Measurements from ENCODE around the gene FLNB.

FLNB gene

DNA sequence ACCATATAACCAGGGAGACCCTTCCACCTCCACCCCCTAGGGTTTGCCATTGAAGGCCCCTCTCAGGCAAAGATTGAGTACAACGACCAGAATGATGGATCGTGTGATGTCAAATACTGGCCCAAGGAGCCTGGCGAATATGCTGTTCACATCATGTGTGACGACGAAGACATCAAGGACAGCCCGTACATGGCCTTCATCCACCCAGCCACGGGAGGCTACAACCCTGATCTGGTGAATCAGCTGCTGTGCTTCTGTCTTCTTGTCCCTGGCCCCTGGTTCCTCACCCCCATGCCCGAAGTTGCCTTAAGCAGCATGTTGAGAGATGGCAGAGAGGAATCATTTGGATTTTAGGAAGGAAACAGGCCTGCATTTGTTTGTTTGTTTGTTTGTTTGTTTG, 98.4 kb downstream of the FLNB start:
- Histone ChIP-seq H3K36me3 (replicated peaks) (peaks cover 63% of the 10 kb centered on the region), H3K4me1 (no peaks in the 10 kb centered on the region), H3K4me3 (no peak overlapping the region), H3K27me3 (ENCODE audit: low read depth) (no peaks in the 10 kb centered on the region), H3K9me3 (no peaks in the 10 kb centered on the region)
- no peak for DNase-seq (ENCODE audit: low spot score in 2 of 2)
- in situ Hi-C loops (cut with MboI; ENCODE audit: low sequenced_read_pairs) = no loop called here

DNA sequence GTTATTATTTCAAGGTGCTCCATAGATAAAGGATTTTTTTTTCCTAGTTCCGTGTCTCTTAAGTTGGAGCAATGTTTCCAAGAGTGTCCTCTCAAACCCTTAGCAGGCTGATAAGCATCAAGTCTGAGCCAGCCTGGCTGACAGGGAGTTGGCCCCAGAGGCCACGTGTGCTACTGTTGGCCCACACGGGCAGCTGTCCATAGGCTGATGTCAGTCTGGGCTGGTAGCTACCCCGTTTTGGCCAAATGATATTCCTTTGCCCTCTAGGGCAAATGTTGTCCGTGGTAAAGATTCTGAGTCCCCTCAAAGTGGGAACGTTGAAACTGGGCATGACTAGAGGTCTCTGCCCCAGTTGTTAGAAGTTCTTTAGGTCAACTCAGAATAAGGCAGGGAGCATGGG, 99.4 kb downstream of the FLNB start:
- H3K36me3 ChIP-seq (replicated peaks) = peaks cover 65% of the 10 kb centered on the region
- H3K27me3 ChIP-seq (ENCODE audit: low read depth) = no peaks in the 10 kb centered on the region
- H3K9me3 ChIP-seq = no peaks in the 10 kb centered on the region
- no peaks in the 10 kb centered on the region for H3K4me1 ChIP-seq
- in situ Hi-C loops (cut with MboI; ENCODE audit: low sequenced_read_pairs) = no loop called here
- H3K4me3 ChIP-seq = no peak overlapping the region
- DNase-seq (ENCODE audit: low spot score in 2 of 2) = no peak

DNA sequence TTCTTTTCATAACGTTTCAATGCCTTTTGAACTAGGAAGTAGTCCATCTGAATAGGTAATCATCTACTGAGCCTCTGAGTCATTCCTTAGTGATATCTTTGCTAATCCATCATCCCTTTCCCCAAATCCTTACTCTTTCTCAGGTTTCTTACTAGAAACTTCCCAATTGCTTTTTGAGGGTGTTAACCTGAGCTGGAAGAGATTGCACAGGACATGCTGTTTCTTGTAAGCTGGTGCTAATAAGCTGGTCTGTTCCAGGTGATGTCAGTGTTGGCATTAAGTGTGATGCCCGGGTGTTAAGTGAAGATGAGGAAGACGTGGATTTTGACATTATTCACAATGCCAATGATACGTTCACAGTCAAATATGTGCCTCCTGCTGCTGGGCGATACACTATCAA, 101.5 kb downstream of the FLNB start:
- H3K36me3 ChIP-seq (replicated peaks) = peaks cover 64% of the 10 kb centered on the region

DNA sequence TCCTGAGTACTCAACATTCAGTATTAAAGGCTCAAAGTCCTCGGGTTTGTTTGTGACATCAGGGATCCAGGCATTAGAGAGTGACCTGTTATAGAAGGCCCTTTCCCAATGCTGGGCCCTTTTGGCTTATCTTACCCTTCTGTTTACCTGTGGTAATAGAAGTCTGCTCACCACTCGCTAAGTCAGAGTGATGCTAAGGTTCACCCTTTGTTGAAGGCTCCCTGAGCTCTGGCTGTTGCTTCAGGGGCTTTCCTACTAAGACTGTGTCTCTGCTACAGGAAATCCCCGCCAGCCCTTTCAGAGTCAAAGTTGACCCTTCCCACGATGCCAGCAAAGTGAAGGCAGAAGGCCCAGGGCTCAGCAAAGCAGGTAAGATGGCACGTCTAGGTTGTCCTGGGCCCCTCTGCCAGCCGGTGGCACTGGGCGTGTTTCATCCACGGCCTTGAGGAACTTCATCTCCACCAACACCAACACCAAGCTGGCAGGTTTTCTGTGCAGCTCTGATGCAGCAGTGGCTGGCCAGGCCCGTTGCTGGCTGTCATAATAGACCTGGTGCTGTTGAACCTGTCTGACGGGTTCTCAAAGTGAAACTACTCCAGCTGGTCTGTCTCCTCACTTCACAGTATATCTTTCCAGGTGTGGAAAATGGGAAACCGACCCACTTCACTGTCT, 103.4 kb downstream of the FLNB start:
- Histone ChIP-seq H3K4me3 (no peak overlapping the region), H3K9me3 (no peaks in the 10 kb centered on the region), H3K36me3 (replicated peaks) (peaks cover 49% of the 10 kb centered on the region), H3K27me3 (ENCODE audit: low read depth) (no peaks in the 10 kb centered on the region), H3K4me1 (no peaks in the 10 kb centered on the region)
- no peak for DNase-seq (ENCODE audit: low spot score in 2 of 2)
- in situ Hi-C loops (cut with MboI; ENCODE audit: low sequenced_read_pairs) = no loop called here

More for the DNA sequence above, 101.5 kb downstream of the FLNB start:
- Histone ChIP-seq H3K4me3 (no peak overlapping the region), H3K4me1 (no peaks in the 10 kb centered on the region), H3K27me3 (ENCODE audit: low read depth) (no peaks in the 10 kb centered on the region), H3K9me3 (no peaks in the 10 kb centered on the region)
- in situ Hi-C loops (cut with MboI; ENCODE audit: low sequenced_read_pairs) = no loop called here
- no peak for DNase-seq (ENCODE audit: low spot score in 2 of 2)

DNA sequence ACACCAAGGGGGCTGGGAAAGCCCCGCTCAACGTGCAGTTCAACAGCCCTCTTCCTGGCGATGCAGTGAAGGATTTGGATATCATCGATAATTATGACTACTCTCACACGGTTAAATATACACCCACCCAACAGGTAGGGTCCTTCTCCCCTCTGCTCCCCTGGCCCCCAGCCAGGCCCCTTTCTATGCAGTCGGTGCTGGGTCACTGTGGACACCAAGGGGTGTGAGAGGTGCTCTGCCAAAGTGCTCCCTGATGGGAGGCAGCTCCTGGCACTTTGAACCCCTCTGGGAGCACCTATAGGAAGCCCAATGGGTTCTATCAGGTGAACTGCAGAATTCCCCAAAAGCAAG, 103.9 kb downstream of the FLNB start:
- Histone ChIP-seq H3K4me3 (no peak overlapping the region), H3K27me3 (ENCODE audit: low read depth) (no peaks in the 10 kb centered on the region), H3K4me1 (peaks cover 3% of the 10 kb centered on the region; the same call in 1 of the 2 replicates), H3K9me3 (no peaks in the 10 kb centered on the region), H3K36me3 (replicated peaks) (peaks cover 44% of the 10 kb centered on the region)
- DNase-seq (ENCODE audit: low spot score in 2 of 2) = no peak
- in situ Hi-C loops (cut with MboI; ENCODE audit: low sequenced_read_pairs) = no loop called here

DNA sequence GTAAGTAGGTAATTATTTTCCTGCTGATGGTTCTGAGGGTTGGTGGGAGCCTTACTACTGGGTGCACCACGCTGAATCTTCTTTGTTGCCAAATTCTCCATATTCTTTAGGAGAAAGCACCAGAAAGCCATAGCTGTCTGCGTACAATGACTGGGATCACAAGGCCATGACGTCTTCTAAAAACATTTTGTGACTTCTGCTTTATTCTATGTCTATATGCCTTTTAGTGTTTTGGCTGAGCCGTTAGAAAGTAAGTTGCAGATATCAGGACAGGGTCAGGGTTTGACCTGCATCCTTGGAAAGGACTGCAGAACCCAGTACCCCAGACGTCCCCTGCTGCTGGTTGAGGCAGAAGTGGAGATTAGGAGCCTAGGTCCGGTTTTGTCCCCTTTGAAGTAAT, 107.0 kb downstream of the FLNB start:
- Histone ChIP-seq H3K4me3 (no peak overlapping the region), H3K36me3 (replicated peaks) (peaks cover 41% of the 10 kb centered on the region), H3K27me3 (ENCODE audit: low read depth) (no peaks in the 10 kb centered on the region), H3K4me1 (peaks cover 9% of the 10 kb centered on the region), H3K9me3 (no peaks in the 10 kb centered on the region)
- DNase-seq (ENCODE audit: low spot score in 2 of 2) = no peak
- in situ Hi-C loops (cut with MboI; ENCODE audit: low sequenced_read_pairs) = no loop called here

DNA sequence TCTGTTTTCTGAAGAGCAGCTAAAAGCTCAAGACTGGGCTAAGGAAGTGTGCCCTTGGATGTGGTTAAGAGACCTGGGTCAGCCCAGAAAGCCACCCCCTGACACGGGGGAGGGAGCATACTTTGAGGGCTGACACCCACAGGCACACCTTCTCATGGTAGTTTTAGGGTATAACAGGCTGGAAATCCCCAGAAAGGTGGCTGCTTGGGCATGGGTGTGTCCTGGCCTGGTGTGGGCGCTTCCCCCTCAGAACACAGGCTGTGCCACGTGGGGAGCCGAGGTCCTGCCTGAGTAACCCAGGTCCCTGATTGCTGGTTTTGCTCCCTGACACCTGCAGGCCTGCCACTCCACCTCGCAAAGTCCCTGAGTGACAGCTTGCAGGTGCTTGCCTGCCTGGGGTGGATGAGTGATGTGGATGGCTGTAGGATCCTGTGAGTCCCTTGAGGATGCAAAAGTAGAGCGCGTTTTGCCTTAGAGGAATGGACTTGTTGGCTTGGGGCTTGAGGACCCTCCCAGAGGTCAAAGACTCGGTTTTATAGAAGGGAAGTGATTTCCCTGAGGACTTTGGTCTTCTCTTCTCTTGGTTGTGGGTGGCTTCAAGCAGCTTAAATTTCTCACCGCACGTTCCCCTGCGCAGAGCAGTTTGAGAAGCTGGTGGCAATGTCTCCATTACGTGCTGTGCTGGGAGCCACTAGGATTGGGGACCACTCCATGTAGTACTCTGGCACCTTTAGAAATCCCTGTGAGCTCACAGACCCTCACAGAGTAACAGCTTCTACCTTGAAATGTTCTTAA, 108.1 kb downstream of the FLNB start:
- Histone ChIP-seq H3K4me3 (no peak overlapping the region), H3K27me3 (ENCODE audit: low read depth) (no peaks in the 10 kb centered on the region), H3K36me3 (replicated peaks) (peaks cover 46% of the 10 kb centered on the region), H3K4me1 (peaks cover 9% of the 10 kb centered on the region), H3K9me3 (no peaks in the 10 kb centered on the region)
- no peak for DNase-seq (ENCODE audit: low spot score in 2 of 2)
- in situ Hi-C loops (cut with MboI; ENCODE audit: low sequenced_read_pairs) = no loop called here

DNA sequence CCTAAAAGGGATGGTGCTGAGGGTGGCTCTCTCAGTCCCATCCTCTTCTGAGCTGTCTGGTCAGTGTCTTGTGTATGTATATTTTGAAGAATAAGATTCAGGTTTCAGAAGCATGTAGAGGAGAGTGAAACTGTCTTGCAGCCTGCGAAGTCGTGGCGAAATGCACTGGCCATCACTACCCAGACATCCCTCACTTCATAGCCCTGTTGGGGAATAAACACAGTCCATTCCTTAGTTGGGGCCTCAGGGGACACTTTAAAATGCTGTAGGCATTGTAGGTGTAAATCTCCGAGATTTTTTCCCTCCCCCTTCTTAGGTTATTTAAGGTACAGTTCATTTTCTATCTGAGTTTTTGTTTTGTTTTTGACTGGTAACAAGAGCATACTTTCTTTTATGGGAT, 108.8 kb downstream of the FLNB start:
- peaks cover 9% of the 10 kb centered on the region for H3K4me1 ChIP-seq
- H3K27me3 ChIP-seq (ENCODE audit: low read depth) = no peaks in the 10 kb centered on the region
- DNase-seq (ENCODE audit: low spot score in 2 of 2) = no peak
- H3K9me3 ChIP-seq = no peaks in the 10 kb centered on the region
- peaks cover 44% of the 10 kb centered on the region for H3K36me3 ChIP-seq (replicated peaks)
- no peak overlapping the region for H3K4me3 ChIP-seq
- in situ Hi-C loops (cut with MboI; ENCODE audit: low sequenced_read_pairs) = no loop called here

DNA sequence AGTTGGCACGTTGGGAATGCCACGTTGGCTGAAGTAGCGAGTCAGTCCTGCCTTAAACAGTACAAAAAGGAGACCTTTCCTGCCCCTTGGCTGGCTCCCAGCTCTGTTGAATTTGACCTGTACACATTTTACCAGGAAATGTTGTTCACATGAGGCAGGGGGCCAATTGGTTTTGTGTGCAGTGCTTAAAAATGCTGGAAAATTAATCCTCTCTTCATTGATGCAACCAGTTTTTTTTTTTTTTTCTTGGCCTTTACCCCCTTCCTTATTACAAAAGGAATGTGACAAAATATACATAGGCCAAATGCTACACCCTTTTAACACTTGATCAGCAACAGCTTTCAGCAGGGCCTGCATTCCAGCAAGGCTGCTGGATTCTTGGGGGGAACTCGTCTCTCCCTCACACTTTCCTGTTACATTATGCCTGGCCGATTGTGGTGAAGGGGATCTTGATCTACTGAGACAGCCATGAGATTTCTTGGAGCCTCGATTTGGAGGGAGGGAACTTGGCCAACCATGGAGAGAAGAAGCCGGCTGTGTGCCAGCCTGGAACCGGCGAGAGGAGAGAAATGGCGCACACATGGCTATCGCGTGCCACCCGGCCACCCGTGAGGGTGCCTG, 109.4 kb downstream of the FLNB start:
- Histone ChIP-seq H3K27me3 (ENCODE audit: low read depth) (no peaks in the 10 kb centered on the region), H3K4me3 (no peak overlapping the region), H3K9me3 (no peaks in the 10 kb centered on the region), H3K4me1 (peaks cover 9% of the 10 kb centered on the region), H3K36me3 (replicated peaks) (peaks cover 39% of the 10 kb centered on the region)
- in situ Hi-C loops (cut with MboI; ENCODE audit: low sequenced_read_pairs) = no loop called here
- DNase-seq (ENCODE audit: low spot score in 2 of 2) = peak in 1 of 2 experiments; percentile 16

DNA sequence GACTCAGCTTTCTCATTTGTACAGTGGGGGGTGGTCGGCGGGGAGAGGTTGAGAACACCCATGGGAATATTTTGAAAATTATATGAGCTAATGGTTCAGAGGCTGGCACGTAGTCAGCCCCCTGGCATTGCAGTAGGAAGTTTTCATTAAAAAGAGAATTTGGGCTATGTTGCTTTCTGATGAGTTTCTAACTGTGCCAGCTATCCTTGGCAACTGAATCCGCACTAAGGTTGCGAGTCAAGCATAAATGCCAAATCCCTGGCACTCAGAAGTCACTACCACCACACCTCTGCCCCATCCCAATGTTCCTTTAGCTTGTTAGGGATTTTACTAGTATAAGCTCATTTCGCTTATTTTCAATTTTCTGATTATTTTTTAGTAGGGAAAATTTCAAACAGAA, 111.0 kb downstream of the FLNB start:
- DNase-seq (ENCODE audit: low spot score in 2 of 2) = no peak
- Histone ChIP-seq H3K4me3 (no peak overlapping the region), H3K27me3 (ENCODE audit: low read depth) (no peaks in the 10 kb centered on the region), H3K4me1 (peaks cover 9% of the 10 kb centered on the region), H3K9me3 (no peaks in the 10 kb centered on the region), H3K36me3 (replicated peaks) (peaks cover 37% of the 10 kb centered on the region)
- in situ Hi-C loops (cut with MboI; ENCODE audit: low sequenced_read_pairs) = no loop called here

DNA sequence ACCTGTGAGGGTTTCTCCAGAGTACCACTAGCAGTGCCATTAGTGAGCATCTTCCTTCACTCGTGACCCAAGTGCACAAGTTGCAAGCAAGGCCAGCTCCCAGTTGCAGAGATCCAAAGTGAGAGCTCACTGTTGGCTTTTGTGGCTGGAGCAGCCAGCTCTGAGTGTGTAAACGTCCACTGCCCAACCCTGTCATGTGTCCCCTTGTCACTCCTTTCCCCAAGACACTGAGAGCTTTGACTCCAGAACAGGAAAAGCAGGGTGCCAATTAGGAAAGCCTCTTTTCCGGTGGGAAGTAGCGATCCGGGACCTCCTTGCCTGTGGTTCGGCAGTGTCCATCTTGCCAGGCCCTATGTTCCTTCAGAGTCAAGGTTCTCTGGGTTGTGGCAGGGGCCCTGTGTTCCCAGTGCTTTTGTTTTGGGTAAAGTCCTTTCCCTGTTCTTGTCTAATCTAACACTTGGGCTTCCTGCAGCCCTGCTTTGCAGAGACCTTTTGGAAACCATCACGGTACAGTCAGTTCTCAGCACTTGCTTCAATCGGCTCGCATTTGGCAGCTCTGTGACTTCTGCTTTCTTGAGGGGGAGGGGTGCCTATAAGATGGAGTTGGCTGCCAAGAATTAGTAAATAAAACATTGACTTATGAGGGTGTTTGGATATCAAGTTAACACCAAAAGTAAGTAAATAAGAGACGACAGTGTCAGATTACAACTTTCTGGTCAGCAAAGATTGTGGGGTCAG, 112.0 kb downstream of the FLNB start:
- Histone ChIP-seq H3K9me3 (no peaks in the 10 kb centered on the region), H3K4me1 (peaks cover 9% of the 10 kb centered on the region), H3K27me3 (ENCODE audit: low read depth) (no peaks in the 10 kb centered on the region), H3K36me3 (replicated peaks) (peaks cover 47% of the 10 kb centered on the region), H3K4me3 (no peak overlapping the region)
- no peak for DNase-seq (ENCODE audit: low spot score in 2 of 2)
- in situ Hi-C loops (cut with MboI; ENCODE audit: low sequenced_read_pairs) = no loop called here

DNA sequence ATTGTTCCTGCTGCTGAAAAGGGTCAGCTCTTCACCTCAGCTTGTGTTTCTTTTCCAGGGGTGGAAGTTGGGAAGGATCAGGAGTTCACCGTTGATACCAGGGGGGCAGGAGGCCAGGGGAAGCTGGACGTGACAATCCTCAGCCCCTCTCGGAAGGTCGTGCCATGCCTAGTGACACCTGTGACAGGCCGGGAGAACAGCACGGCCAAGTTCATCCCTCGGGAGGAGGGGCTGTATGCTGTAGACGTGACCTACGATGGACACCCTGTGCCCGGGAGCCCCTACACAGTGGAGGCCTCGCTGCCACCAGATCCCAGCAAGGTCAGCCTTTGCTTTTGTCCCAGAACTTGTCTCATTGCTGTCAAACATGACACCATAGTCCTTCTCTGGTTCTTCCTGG, 113.0 kb downstream of the FLNB start:
- no peaks in the 10 kb centered on the region for H3K9me3 ChIP-seq
- peaks cover 56% of the 10 kb centered on the region for H3K36me3 ChIP-seq (replicated peaks)
- no peak overlapping the region for H3K4me3 ChIP-seq
- DNase-seq (ENCODE audit: low spot score in 2 of 2) = no peak
- H3K4me1 ChIP-seq = peaks cover 9% of the 10 kb centered on the region
- in situ Hi-C loops (cut with MboI; ENCODE audit: low sequenced_read_pairs) = no loop called here
- no peaks in the 10 kb centered on the region for H3K27me3 ChIP-seq (ENCODE audit: low read depth)

DNA sequence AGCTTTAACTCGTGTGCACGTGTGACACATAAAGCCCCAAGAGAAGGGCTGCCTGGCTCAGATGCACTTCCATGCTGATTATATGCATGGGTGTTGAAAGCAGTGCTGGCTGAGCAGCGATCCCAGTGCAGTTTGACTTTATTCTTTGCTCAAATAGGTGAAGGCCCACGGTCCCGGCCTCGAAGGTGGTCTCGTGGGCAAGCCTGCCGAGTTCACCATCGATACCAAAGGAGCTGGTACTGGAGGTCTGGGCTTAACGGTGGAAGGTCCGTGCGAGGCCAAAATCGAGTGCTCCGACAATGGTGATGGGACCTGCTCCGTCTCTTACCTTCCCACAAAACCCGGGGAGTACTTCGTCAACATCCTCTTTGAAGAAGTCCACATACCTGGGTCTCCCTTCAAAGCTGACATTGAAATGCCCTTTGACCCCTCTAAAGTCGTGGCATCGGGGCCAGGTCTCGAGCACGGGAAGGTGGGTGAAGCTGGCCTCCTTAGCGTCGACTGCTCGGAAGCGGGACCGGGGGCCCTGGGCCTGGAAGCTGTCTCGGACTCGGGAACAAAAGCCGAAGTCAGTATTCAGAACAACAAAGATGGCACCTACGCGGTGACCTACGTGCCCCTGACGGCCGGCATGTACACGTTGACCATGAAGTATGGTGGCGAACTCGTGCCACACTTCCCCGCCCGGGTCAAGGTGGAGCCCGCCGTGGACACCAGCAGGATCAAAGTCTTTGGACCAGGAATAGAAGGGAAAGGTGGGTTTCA, 114.9 kb downstream of the FLNB start:
- H3K36me3 ChIP-seq (replicated peaks) = peaks cover 62% of the 10 kb centered on the region

More for the DNA sequence above, 114.9 kb downstream of the FLNB start:
- Histone ChIP-seq H3K4me1 (no peaks in the 10 kb centered on the region), H3K9me3 (no peaks in the 10 kb centered on the region), H3K27me3 (ENCODE audit: low read depth) (no peaks in the 10 kb centered on the region), H3K4me3 (no peak overlapping the region)
- in situ Hi-C loops (cut with MboI; ENCODE audit: low sequenced_read_pairs) = no loop called here
- DNase-seq (ENCODE audit: low spot score in 2 of 2) = no peak
